ENCODE data around the gene ATP13A3. TPM values are rescaled to one million over a fixed set of nuclear protein-coding genes. Genes with fewer than 3 reads are reported as not detected.
A peak's percentile ranks its signal among the peaks of the same experiment; 100 is the strongest.

Gene ATP13A3
- total and polyA plus RNA-seq, 9 of the 15 experiments (the other 6 are each of a cell fraction or from before 2014, with no cell fraction given) = 16.6 to 135 (median 86.6) TPM

GRCh38 chr3:194481525-194482195 lies 5.1 kb downstream of the ATP13A3 start:
- ChIA-PET CTCF (ENCODE audit: low intra/inter-chr PET ratio) (no interaction called here), POLR2A (interaction anchor here (0.6 kb wide), 1 partner anchor 104 kb away, joined by 3 read pairs; no protein-coding TSS in a partner anchor)
- no peak overlapping the region for H3K4me3 ChIP-seq
- peaks cover 21% of the 10 kb centered on the region; the same call in 1 of the 2 replicates for H4K20me1 ChIP-seq (replicated peaks; ENCODE audit: control insufficient read depth, insufficient read depth, low read length)
- H3K4me2 ChIP-seq (ENCODE audit: insufficient read depth, low read length) = no peak overlapping the region
- H3K36me3 ChIP-seq (ENCODE audit: control insufficient read depth, insufficient read depth, low read length) = peaks cover 60% of the 10 kb centered on the region
- DNase-seq (ENCODE audit: extremely low read depth in 1 of 4, low spot score in 3 of 4) (no peak), ATAC-seq (no peak), FAIRE-seq (no peak)
- no peak overlapping the region for H3K27ac ChIP-seq (ENCODE audit: extremely low read depth, low read depth, low read length)
- in situ Hi-C loops (cut with MboI) = loop anchor here (5.0 kb wide), 1 partner anchor 96 kb away; no protein-coding TSS in a partner anchor
- 87% methylated on average over 5 of the region's 5 CpGs for WGBS (ENCODE audit: insufficient coverage, low coverage, missing lambda C conversion rate)
- no peaks in the 10 kb centered on the region for H3K27me3 ChIP-seq (ENCODE audit: control insufficient read depth in 2 of 2, insufficient read depth in 2 of 2, low read length in 2 of 2)
- peak; percentile 74 for TF ChIP-seq ZNF316 (IDR thresholded peaks at IDR 0.05)
- 0 out of 2 replicates have a peak, but pooled peaks have one; percentile 34 for TF ChIP-seq MAFF (IDR thresholded peaks at IDR 0.05; ENCODE audit: low read length)
- TF ChIP-seq SNIP1 (IDR thresholded peaks at IDR 0.05; ENCODE audit: low read depth) = no peak
- TF ChIP-seq C11orf30 (IDR thresholded peaks at IDR 0.05; ENCODE audit: low read depth) = peak; percentile 50
- BruUV-seq (replicated peaks) = no TSS peak
- H3K4me1 ChIP-seq (replicated peaks in 1 of 2; ENCODE audit: control insufficient read depth in 2 of 2, insufficient read depth in 2 of 2, low read length in 2 of 2) = peaks cover 14 to 42% of the 10 kb centered on the region in 2 experiments
- H3K79me2 ChIP-seq (ENCODE audit: control insufficient read depth, insufficient read depth, low read length) = peaks cover 96% of the 10 kb centered on the region
- H3K9me1 ChIP-seq (ENCODE audit: control insufficient read depth, insufficient read depth, low read length) = no peaks in the 10 kb centered on the region
- H2AFZ ChIP-seq (ENCODE audit: low read depth, low read length) = no peak overlapping the region
- intact Hi-C loops (cut with micrococcal nuclease) = loop anchor here (10.0 kb wide), 1 partner anchor 397 kb away; no protein-coding TSS in a partner anchor
- no peaks in the 10 kb centered on the region for H3K9me3 ChIP-seq (replicated peaks; ENCODE audit: control insufficient read depth, insufficient read depth, low read depth, low read length)
- no peak overlapping the region for H3K9ac ChIP-seq (ENCODE audit: insufficient read depth in 1 of 2, low read depth in 2 of 2, low read length in 2 of 2)

- Histone ChIP-seq H3K4me3 (no peak overlapping the region), H3K9ac (ENCODE audit: insufficient read depth in 1 of 2, low read depth in 2 of 2, low read length in 2 of 2) (no peak overlapping the region), H3K4me1 (replicated peaks in 1 of 2; ENCODE audit: control insufficient read depth in 2 of 2, insufficient read depth in 2 of 2, low read length in 2 of 2) (peaks cover 13 to 47% of the 10 kb centered on the region in 2 experiments), H2AFZ (ENCODE audit: low read depth, low read length) (no peak overlapping the region), H3K36me3 (ENCODE audit: control insufficient read depth, insufficient read depth, low read length) (peaks cover 64% of the 10 kb centered on the region), H4K20me1 (replicated peaks; ENCODE audit: control insufficient read depth, insufficient read depth, low read length) (peaks cover 26% of the 10 kb centered on the region; the same call in 1 of the 2 replicates), H3K9me3 (replicated peaks; ENCODE audit: control insufficient read depth, insufficient read depth, low read depth, low read length) (no peaks in the 10 kb centered on the region), H3K9me1 (ENCODE audit: control insufficient read depth, insufficient read depth, low read length) (no peaks in the 10 kb centered on the region), H3K4me2 (ENCODE audit: insufficient read depth, low read length) (no peak overlapping the region), H3K79me2 (ENCODE audit: control insufficient read depth, insufficient read depth, low read length) (peaks cover 99% of the 10 kb centered on the region), H3K27me3 (ENCODE audit: control insufficient read depth in 2 of 2, insufficient read depth in 2 of 2, low read length in 2 of 2) (no peaks in the 10 kb centered on the region), H3K27ac (ENCODE audit: extremely low read depth, low read depth, low read length) (no peak overlapping the region)
- FAIRE-seq (no peak), ATAC-seq (no peak), DNase-seq (ENCODE audit: extremely low read depth in 1 of 4, low spot score in 3 of 4) (no peak)
- ChIA-PET POLR2A (interaction anchor here (0.6 to 0.7 kb wide), 3 partner anchors 24 to 619 kb away, joined by 3 read pairs; no protein-coding TSS in a partner anchor), CTCF (ENCODE audit: low intra/inter-chr PET ratio) (no interaction called here)
- intact Hi-C loops (cut with micrococcal nuclease) (loop anchor here (10.0 kb wide), 1 partner anchor 396 kb away; no protein-coding TSS in a partner anchor), in situ Hi-C loops (cut with MboI) (loop anchor here (5.0 kb wide), 1 partner anchor 96 kb away; no protein-coding TSS in a partner anchor)
- BruUV-seq (replicated peaks) = no TSS peak
- no peak for TF ChIP-seq TARDBP (IDR thresholded peaks at IDR 0.05)
- peak; percentile 39; the same call in 1 of the 2 replicates for TF ChIP-seq MEF2A (IDR thresholded peaks at IDR 0.05; ENCODE audit: control insufficient read depth, low read depth, low read length)
- TF ChIP-seq ZNF592 (IDR thresholded peaks at IDR 0.05) = no peak
- TF ChIP-seq ZNF695 (CRISPR knock-in tag; IDR thresholded peaks at IDR 0.05) = no peak
- TF ChIP-seq, protein P1, sequence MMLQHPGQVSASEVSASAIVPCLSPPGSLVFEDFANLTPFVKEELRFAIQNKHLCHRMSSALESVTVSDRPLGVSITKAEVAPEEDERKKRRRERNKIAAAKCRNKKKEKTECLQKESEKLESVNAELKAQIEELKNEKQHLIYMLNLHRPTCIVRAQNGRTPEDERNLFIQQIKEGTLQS (IDR thresholded peaks at IDR 0.05) = 0 out of 2 replicates have a peak, but pooled peaks have one; percentile 35
- TF ChIP-seq, protein P1 (CRISPR knock-in tag; conservative IDR thresholded peaks at IDR 0.05) = no peak
- TF ChIP-seq NCOA4 (IDR thresholded peaks at IDR 0.05; ENCODE audit: partially characterized antibody) = no peak
These were observed 5.7 kb downstream of the ATP13A3 start for GRCh38 chr3:194481103-194481502.
